Measurements from ENCODE around the gene WDR73.
"Not testable (repeated sequence)": the region's sequence is repeated elsewhere in the genome, so short reads cannot be mapped to it uniquely, and the experiment has no call there.

DNA sequence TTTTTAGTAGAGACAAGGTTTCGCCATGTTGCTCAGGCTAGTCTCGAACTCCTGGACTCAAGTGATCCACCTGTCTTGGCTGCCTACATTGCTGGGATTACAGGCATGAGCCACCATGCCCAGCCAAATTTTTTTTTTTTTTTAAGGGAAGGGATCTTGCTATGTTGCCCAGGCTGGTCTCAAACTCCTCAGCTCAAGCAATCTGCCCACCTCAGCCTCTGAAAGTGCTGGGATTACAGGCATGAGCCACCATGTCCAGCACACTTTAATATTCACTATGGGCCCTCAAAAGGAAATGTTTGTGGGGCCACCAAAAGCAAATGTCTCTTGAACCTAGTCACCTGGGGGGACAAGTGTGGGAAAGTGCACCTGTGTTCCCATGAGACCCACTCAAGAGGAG, 11.4 kb downstream of the WDR73 start:
- not testable (repeated sequence) for TF ChIP-seq CTCF (conservative IDR thresholded peaks at IDR 0.05; ENCODE audit: low read depth, low read length); RCOR1 (IDR thresholded peaks at IDR 0.05; ENCODE audit: insufficient replicate concordance, low read length); CHD1 (IDR thresholded peaks at IDR 0.05; ENCODE audit: low read depth, low read length); POLR2A (IDR thresholded peaks at IDR 0.05; ENCODE audit: low read depth, low read length); MAZ (IDR thresholded peaks at IDR 0.05; ENCODE audit: borderline replicate concordance, low read depth, low read length); BHLHE40 (IDR thresholded peaks at IDR 0.05; ENCODE audit: low read depth, low read length); RAD21 (IDR thresholded peaks at IDR 0.05; ENCODE audit: low read length); MAFK (IDR thresholded peaks at IDR 0.05; ENCODE audit: low read depth, low read length); MXI1 (IDR thresholded peaks at IDR 0.05; ENCODE audit: borderline replicate concordance, low read depth, low read length); SMC3 (IDR thresholded peaks at IDR 0.05; ENCODE audit: low read depth, low read length); CEBPB (IDR thresholded peaks at IDR 0.05; ENCODE audit: low read depth, low read length); NFE2L2 (IDR thresholded peaks at IDR 0.05; ENCODE audit: low read depth, low read length)
- TF ChIP-seq, protein P1, sequence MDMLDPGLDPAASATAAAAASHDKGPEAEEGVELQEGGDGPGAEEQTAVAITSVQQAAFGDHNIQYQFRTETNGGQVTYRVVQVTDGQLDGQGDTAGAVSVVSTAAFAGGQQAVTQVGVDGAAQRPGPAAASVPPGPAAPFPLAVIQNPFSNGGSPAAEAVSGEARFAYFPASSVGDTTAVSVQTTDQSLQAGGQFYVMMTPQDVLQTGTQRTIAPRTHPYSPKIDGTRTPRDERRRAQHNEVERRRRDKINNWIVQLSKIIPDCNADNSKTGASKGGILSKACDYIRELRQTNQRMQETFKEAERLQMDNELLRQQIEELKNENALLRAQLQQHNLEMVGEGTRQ (IDR thresholded peaks at IDR 0.05; ENCODE audit: low read depth, low read length) = not testable (repeated sequence)
- TF ChIP-seq, protein P2, sequence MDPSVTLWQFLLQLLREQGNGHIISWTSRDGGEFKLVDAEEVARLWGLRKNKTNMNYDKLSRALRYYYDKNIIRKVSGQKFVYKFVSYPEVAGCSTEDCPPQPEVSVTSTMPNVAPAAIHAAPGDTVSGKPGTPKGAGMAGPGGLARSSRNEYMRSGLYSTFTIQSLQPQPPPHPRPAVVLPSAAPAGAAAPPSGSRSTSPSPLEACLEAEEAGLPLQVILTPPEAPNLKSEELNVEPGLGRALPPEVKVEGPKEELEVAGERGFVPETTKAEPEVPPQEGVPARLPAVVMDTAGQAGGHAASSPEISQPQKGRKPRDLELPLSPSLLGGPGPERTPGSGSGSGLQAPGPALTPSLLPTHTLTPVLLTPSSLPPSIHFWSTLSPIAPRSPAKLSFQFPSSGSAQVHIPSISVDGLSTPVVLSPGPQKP (IDR thresholded peaks at IDR 0.05; ENCODE audit: borderline replicate concordance, low read depth, low read length) = not testable (repeated sequence)
